SH-SY5Y (cell line): Measurements from ENCODE around the gene OR6B3.

ENCODE experiments used
- GATA2 ChIP-seq: IDR thresholded peaks from 2 replicates; pipeline ENCODE4 v1.6.1; 2011; ENCODE audit warnings: mild to moderate bottlenecking, low read depth, low read length
- GATA3 ChIP-seq: IDR thresholded peaks from 2 replicates; pipeline ENCODE4 v1.6.1; 2011; ENCODE audit warnings: low read depth, mild to moderate bottlenecking, low read length, moderate library complexity

DNA sequence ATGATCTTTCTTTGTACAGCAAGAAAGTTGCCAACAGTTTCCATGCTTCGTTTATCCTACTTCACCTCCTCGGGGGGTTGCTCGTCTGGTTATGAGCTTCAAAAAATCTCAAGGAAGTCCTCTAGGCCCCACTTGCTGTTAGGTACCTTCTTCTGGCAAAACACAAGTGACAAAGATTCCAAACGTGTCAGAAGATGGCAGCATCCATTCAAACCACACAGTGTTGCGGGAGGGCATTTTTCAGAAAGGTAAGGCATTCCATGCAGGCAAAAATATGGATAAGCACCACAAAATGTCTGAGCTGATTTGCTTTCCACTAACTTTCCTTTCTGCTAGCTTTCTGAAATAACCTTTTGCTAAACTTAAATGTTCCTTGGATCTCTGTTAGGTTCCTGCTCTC lies 13.2 kb upstream of the OR6B3 start:
- TF ChIP-seq GATA3 (no peak), GATA2 (no peak)
